Liver (tissue), 3 donors: ENCODE results near the gene CTNNBL1.

ENCODE experiments used
- GABPA ChIP-seq, 2 donors: IDR thresholded peaks in 1 of 2; conservative IDR thresholded peaks in 1 of 2; 2 replicates each; pipeline ENCODE4 v1.6.1; 2016; ENCODE audit warnings: antibody characterized with exemption in 2 of 2, mild to moderate bottlenecking in 1 of 2, moderate library complexity in 1 of 2
- SP1 ChIP-seq: IDR thresholded peaks from 2 replicates; pipeline ENCODE4 v1.6.1; 2018; ENCODE audit warnings: antibody characterized with exemption, mild to moderate bottlenecking
- TAF1 ChIP-seq: conservative IDR thresholded peaks from 2 replicates; pipeline ENCODE4 v1.6.1; 2016; ENCODE audit warnings: antibody characterized with exemption, mild to moderate bottlenecking
- YY1 ChIP-seq: IDR thresholded peaks from 2 replicates; pipeline ENCODE4 v1.6.1; 2016; ENCODE audit warnings: antibody characterized with exemption, mild to moderate bottlenecking
- TF ChIP-seq, protein P1 (sequence below): IDR thresholded peaks from 2 replicates; pipeline ENCODE4 v1.6.1; 2016; ENCODE audit warnings: antibody characterized with exemption
- TF ChIP-seq, protein P2 (sequence below): fragments of 150-350 bp; IDR thresholded peaks from 2 replicates; pipeline ENCODE4 v1.5.1; 2017; ENCODE audit warnings: improper control_type of control experiment, low read depth, low read length; ENCODE audit not compliant: missing input control
- TF ChIP-seq, protein P3 (sequence below): IDR thresholded peaks from 2 replicates; pipeline ENCODE4 v1.6.1; 2016; ENCODE audit warnings: antibody characterized with exemption
- TF ChIP-seq, protein P4 (sequence below): IDR thresholded peaks from 2 replicates; pipeline ENCODE4 v1.6.1; 2016; ENCODE audit warnings: antibody characterized with exemption, mild to moderate bottlenecking
- donor health status: healthy.
- donor health status: healthy.

- TF ChIP-seq YY1, result no peak
- TF ChIP-seq, protein P1, sequence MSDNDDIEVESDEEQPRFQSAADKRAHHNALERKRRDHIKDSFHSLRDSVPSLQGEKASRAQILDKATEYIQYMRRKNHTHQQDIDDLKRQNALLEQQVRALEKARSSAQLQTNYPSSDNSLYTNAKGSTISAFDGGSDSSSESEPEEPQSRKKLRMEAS, result no peak
- TF ChIP-seq, protein P2, sequence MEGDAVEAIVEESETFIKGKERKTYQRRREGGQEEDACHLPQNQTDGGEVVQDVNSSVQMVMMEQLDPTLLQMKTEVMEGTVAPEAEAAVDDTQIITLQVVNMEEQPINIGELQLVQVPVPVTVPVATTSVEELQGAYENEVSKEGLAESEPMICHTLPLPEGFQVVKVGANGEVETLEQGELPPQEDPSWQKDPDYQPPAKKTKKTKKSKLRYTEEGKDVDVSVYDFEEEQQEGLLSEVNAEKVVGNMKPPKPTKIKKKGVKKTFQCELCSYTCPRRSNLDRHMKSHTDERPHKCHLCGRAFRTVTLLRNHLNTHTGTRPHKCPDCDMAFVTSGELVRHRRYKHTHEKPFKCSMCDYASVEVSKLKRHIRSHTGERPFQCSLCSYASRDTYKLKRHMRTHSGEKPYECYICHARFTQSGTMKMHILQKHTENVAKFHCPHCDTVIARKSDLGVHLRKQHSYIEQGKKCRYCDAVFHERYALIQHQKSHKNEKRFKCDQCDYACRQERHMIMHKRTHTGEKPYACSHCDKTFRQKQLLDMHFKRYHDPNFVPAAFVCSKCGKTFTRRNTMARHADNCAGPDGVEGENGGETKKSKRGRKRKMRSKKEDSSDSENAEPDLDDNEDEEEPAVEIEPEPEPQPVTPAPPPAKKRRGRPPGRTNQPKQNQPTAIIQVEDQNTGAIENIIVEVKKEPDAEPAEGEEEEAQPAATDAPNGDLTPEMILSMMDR, result no peak
- no peak for TF ChIP-seq SP1
- no peak for TF ChIP-seq TAF1
- TF ChIP-seq, protein P3, sequence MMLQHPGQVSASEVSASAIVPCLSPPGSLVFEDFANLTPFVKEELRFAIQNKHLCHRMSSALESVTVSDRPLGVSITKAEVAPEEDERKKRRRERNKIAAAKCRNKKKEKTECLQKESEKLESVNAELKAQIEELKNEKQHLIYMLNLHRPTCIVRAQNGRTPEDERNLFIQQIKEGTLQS, result no peak
- TF ChIP-seq, protein P4, sequence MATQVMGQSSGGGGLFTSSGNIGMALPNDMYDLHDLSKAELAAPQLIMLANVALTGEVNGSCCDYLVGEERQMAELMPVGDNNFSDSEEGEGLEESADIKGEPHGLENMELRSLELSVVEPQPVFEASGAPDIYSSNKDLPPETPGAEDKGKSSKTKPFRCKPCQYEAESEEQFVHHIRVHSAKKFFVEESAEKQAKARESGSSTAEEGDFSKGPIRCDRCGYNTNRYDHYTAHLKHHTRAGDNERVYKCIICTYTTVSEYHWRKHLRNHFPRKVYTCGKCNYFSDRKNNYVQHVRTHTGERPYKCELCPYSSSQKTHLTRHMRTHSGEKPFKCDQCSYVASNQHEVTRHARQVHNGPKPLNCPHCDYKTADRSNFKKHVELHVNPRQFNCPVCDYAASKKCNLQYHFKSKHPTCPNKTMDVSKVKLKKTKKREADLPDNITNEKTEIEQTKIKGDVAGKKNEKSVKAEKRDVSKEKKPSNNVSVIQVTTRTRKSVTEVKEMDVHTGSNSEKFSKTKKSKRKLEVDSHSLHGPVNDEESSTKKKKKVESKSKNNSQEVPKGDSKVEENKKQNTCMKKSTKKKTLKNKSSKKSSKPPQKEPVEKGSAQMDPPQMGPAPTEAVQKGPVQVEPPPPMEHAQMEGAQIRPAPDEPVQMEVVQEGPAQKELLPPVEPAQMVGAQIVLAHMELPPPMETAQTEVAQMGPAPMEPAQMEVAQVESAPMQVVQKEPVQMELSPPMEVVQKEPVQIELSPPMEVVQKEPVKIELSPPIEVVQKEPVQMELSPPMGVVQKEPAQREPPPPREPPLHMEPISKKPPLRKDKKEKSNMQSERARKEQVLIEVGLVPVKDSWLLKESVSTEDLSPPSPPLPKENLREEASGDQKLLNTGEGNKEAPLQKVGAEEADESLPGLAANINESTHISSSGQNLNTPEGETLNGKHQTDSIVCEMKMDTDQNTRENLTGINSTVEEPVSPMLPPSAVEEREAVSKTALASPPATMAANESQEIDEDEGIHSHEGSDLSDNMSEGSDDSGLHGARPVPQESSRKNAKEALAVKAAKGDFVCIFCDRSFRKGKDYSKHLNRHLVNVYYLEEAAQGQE, result no peak
- no peak for TF ChIP-seq GABPA (IDR thresholded peaks at IDR 0.05 in 1 of 2, conservative IDR thresholded peaks at IDR 0.05 in 1 of 2)
Measured at GRCh38 chr20:37776526-37776925, 82.7 kb downstream of the CTNNBL1 start.
